ENCODE measurements around the gene KRT15.

- no peak for TF ChIP-seq CTCF (IDR thresholded peaks at IDR 0.05; ENCODE audit: poor library complexity)
- no peak for TF ChIP-seq EZH2phosphoT487 (IDR thresholded peaks at IDR 0.05; ENCODE audit: low read depth, severe bottlenecking, unreplicated experiment)
Observed at GRCh38 chr17:41552455-41552854, 33.8 kb upstream of the KRT15 start.
